HG03097 (cell line): ENCODE measurements around the gene CD164L2.
A peak's percentile ranks its signal among the peaks of the same experiment; 100 is the strongest.
"Not testable (repeated sequence)": the region's sequence is repeated elsewhere in the genome, so short reads cannot be mapped to it uniquely, and the experiment has no call there.

Experiments
- ATAC-seq: cut with Tn5 transposase; IDR thresholded peaks from one replicate; pipeline ENCODE4 v1.9.1; 2021; ENCODE audit not compliant: unreplicated experiment, low FRiP score

Gene CD164L2

GRCh38 chr1:27383039-27383605 lies at the start of gene CD164L2:
Gene CD164L2 (minus strand): TSS chr1:27383333. CDS start chr1:27383239, 94 bp downstream.
- ATAC-seq: no peak

- not testable (repeated sequence) for ATAC-seq
Observed at GRCh38 chr1:27432725-27433124, 49.6 kb upstream of the CD164L2 start.

GRCh38 chr1:27431601-27431940 lies 48.4 kb upstream of the CD164L2 start:
- ATAC-seq: no peak

GRCh38 chr1:27430903-27431600 lies 47.9 kb upstream of the CD164L2 start:
- no peak for ATAC-seq

- ATAC-seq: no peak
Observed at GRCh38 chr1:27429029-27429425, 45.9 kb upstream of the CD164L2 start.

- ATAC-seq: no peak
Observed at GRCh38 chr1:27428316-27429028, 45.3 kb upstream of the CD164L2 start.

- ATAC-seq: no peak
Observed at GRCh38 chr1:27427816-27428315, 44.7 kb upstream of the CD164L2 start.

GRCh38 chr1:27427329-27427728 lies 44.2 kb upstream of the CD164L2 start:
- no peak for ATAC-seq

GRCh38 chr1:27423709-27424108 lies 40.6 kb upstream of the CD164L2 start:
- ATAC-seq: no peak

- ATAC-seq: no peak
Observed at GRCh38 chr1:27418326-27419185, 35.4 kb upstream of the CD164L2 start.

GRCh38 chr1:27417713-27418112 lies 34.6 kb upstream of the CD164L2 start:
- no peak for ATAC-seq

- peak; percentile 41 for ATAC-seq
Observed at GRCh38 chr1:27416387-27417111, 33.4 kb upstream of the CD164L2 start.

GRCh38 chr1:27414091-27414490 lies 31.0 kb upstream of the CD164L2 start:
- ATAC-seq: no peak

GRCh38 chr1:27413004-27413403 lies 29.9 kb upstream of the CD164L2 start:
- no peak for ATAC-seq

GRCh38 chr1:27412502-27412901 lies 29.4 kb upstream of the CD164L2 start:
- ATAC-seq: no peak

- no peak for ATAC-seq
Observed at GRCh38 chr1:27410709-27411108, 27.6 kb upstream of the CD164L2 start.

GRCh38 chr1:27409669-27410068 lies 26.5 kb upstream of the CD164L2 start:
- ATAC-seq: no peak

- no peak for ATAC-seq
Observed at GRCh38 chr1:27408151-27408550, 25.0 kb upstream of the CD164L2 start.

GRCh38 chr1:27406791-27407190 lies 23.7 kb upstream of the CD164L2 start:
- not testable (repeated sequence) for ATAC-seq

- ATAC-seq: no peak
Observed at GRCh38 chr1:27406362-27406680, 23.2 kb upstream of the CD164L2 start.
